ENCODE results near the gene RALGPS2.

Gene RALGPS2

DNA sequence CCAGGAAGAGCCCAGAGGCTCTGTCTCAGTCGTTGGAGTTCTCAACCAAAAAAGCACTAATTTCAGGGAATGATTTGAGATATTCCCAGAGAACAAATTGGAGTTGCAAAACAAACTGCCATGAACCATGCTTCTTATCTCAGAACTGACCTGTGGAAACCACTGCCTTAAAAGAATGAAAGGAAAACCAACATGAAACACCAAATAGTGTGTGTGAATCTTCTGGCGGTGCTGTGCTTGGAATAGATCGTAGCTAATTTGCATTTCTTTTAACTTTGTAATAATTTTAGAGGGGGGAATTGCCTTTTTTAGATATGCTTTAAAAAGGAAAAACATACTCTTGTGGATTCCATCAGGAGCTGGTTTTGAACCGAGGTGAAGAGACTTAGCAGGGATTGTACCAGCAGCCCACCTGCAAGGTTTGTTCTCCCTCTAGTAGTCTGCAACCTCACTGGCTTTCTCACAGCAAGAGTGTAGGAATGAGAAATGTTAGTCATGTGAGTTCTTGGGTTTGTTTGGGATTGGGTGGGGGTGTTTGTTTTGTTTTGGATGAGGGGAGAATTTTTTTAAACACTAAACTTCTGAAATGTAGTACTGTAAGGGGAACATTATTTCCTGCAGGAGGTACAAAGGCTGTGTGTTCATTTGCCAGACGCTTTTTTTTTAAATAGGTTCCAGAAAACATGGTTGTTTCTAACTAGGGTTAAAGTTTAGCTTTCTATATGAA lies 191.6 kb downstream of the RALGPS2 start:
- no peak for DNase-seq (ENCODE audit: low read depth in 2 of 2, low spot score in 1 of 2)

GRCh38 chr1:178918308-178918707 lies 193.3 kb downstream of the RALGPS2 start:
- DNase-seq (ENCODE audit: low read depth in 2 of 2, low spot score in 1 of 2): no peak

DNA sequence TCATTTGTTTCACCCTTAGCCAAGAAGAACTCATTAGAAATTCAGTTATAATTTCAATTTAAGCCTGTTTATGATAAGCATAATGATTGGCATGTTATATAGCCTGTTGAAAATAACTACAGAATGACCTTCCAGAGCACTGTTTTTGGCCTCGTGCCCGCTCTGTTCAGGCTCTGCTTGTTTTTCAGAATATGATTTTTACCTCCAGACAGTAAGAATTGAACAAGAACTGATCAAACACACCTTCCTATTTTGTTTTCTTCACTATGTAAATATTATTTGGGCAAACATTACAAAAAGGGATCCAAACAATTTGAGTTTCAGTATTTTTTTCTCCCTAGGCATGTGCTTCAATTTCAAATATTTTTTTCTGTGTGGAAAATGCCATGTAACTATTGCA lies 193.9 kb downstream of the RALGPS2 start:
- no peak for DNase-seq (ENCODE audit: low read depth in 2 of 2, low spot score in 1 of 2)

GRCh38 chr1:178919581-178919980 lies 194.5 kb downstream of the RALGPS2 start:
- no peak for DNase-seq (ENCODE audit: low read depth in 2 of 2, low spot score in 1 of 2)

GRCh38 chr1:178921499-178921898 lies 196.5 kb downstream of the RALGPS2 start:
- no peak for DNase-seq (ENCODE audit: low read depth in 2 of 2, low spot score in 1 of 2)

DNA sequence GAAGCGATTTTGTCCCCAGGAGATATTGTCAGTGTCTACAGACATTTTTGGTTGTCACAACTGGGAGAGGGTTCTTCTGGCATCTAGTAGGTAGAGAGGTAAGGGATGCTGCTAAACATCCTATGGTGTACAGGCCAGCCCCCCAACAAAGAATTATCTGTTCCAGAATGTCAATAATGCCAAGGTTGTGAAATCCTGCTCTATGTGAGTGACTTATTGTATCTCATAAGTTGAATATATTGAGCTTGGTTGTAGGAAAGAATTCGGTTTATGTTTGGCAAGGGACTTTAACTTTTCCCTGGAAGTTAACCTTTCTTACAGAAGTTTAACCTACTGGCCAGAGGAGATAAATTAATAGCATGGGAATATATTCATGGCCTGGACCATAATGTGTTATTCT lies 198.5 kb downstream of the RALGPS2 start:
- no peak for DNase-seq (ENCODE audit: low read depth in 2 of 2, low spot score in 1 of 2)

- DNase-seq (ENCODE audit: low read depth in 2 of 2, low spot score in 1 of 2): no peak
Measured at GRCh38 chr1:178926046-178926445, 201.0 kb downstream of the RALGPS2 start.

GRCh38 chr1:178927003-178927402 lies 202.0 kb downstream of the RALGPS2 start:
- DNase-seq (ENCODE audit: low read depth in 2 of 2, low spot score in 1 of 2): no peak

DNA sequence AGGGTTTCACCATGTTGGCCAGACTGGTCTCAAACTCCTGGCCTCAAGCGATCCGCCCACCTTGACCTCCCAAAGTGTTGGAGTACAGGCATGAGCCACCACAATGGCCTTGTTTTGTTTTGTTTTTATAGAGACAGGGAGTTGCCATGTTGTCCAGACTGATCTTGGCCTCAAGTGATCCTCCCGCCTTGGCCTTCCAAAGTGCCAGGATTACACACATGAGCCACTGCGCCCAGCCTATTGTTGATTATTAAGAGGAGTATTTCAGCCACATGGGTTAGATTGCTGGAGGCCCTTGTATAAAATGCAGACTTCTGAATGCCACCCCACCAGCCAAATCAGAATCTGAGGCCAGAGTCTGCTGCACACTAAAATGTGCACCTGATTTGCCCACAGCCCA lies 203.0 kb downstream of the RALGPS2 start:
- DNase-seq (ENCODE audit: low read depth in 2 of 2, low spot score in 1 of 2): no peak

GRCh38 chr1:178928976-178929375 lies 203.9 kb downstream of the RALGPS2 start:
- no peak for DNase-seq (ENCODE audit: low read depth in 2 of 2, low spot score in 1 of 2)

- no peak for DNase-seq (ENCODE audit: low read depth in 2 of 2, low spot score in 1 of 2)
Measured at GRCh38 chr1:178931858-178932551, 207.0 kb downstream of the RALGPS2 start.

DNA sequence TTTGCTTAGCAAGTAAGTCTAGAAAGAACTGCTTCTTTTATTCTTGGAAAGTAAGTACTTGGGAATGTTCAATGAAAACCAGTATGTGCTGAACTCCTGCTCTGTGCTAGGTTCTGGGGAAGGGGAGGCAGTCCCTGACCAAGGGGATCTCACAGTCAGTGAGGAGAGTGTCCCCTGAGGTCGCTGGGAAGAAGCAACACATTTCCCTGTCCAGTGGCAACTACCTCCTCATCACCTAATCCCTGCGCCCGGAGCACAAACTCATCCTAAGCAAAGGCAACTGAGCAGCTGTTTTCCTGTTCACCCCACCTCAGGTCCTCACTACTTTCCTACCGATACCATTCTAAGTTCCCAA lies 207.5 kb downstream of the RALGPS2 start:
- DNase-seq (ENCODE audit: low read depth in 2 of 2, low spot score in 1 of 2): no peak

DNA sequence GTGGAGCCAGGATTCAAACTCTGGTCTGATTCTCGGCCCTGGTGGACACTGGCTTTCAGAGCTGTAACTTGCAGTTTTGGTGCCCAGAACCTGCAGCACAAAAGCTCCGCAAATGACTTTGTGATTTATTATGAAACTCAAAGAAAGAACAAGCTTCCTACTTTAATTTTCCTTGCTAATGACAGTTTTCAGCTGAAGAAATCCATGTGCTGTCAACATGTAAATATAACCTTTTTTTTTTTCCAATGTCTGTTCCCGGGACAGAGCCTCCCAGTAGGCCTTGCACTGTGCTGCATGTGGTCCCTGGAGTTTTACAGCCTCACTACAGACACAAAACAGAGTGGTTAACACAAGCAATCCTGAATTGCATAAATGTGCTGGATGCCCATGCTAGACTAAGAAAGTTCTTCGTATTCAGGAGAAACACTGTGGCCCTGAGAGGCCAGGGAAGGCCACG lies 208.1 kb downstream of the RALGPS2 start:
- DNase-seq (ENCODE audit: low read depth in 2 of 2, low spot score in 1 of 2): no peak

DNA sequence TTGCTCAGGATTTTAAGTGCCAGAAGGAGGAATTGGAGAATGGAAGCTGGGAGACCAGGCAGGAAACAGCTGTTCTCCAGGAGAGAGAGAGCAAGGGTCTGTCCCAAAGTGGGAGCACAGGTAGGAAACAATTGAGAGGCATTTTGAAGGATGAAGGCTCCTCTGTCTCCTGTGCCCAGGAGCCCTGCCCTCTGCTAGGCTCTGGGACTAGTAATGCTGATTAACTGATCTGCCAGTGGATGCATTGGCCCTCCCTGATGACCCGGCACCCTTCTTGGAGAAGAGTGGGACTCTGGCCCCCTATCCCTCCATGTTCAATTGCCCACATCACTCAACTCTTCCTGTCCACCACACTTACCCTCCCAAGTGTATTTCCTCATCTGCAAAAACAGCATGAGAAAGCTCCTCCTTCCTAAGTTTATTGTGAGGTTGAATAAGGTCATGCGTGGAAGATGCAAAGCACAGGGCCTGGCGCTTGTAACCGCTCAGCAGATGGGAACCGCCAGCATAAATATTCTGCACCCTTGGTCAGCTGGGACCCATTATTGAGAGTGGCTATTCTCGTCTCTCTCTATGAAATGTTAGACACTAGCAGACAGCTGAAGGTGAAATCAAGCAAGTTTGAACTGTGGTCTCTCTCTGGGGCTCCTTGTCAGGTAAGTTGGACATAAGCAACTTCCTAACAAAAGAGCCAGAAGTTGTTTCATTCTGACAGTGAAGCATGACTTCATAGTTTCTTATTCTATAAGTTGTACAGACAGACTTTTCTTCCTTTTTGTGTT lies 208.9 kb downstream of the RALGPS2 start:
- no peak for DNase-seq (ENCODE audit: low read depth in 2 of 2, low spot score in 1 of 2)

DNA sequence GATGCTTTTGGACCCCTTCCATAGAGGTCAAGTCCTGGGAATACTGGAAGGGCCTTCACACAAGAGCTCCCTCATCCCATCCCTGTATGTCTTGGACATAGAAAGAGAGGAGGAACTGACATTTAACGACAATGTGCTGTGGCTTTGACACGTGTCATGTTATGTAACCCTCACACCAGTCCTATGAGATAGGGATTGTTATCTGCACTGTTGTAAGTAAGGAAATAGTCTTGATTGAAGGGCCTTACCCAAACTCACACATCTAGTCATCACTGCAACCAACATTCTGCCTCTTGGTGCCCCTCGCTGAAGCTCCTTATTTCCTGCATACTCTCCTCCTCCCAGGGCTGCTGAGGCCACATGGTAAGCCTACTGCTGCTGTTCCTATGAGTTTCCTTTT lies 209.5 kb downstream of the RALGPS2 start:
- no peak for DNase-seq (ENCODE audit: low read depth in 2 of 2, low spot score in 1 of 2)

DNA sequence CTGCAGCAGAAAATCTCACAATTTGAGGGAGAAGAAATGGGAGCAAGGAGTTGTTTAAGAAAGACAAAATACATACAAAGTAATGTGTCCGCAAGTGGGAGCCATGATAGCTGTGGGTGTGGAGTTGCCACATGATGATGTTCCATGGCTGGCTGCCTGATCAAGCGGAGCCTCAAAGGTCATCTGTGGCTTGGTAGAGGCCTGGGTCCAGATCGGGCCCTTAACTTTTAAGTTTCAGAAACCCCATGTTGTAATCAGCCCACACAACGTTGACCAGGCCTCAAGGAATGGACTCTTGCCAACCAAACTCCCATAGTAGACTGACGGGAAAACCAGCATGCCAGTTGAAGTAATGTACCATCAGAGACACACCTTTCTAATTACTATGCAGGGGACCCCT lies 210.6 kb downstream of the RALGPS2 start:
- DNase-seq (ENCODE audit: low read depth in 2 of 2, low spot score in 1 of 2): no peak

DNA sequence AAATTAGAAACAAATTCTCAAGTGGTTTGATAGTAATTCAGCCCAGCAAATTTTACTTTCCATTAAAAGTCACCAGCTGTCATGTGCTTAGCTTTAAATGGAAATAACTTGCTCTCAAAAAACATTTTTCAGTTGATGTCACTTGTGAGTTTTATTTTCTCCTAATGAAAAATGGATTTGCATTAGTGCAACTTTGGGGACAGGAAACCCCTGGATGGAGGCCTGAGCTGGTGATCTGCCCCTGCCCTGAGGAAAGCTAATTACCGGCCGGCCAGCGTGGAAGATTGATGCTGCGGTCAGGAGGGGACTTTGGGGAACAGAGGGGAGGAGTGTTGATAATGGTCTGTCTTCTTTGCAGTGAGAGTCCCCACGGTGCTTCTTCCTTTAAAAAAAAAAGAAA lies 212.7 kb downstream of the RALGPS2 start:
- no peak for DNase-seq (ENCODE audit: low read depth in 2 of 2, low spot score in 1 of 2)

DNA sequence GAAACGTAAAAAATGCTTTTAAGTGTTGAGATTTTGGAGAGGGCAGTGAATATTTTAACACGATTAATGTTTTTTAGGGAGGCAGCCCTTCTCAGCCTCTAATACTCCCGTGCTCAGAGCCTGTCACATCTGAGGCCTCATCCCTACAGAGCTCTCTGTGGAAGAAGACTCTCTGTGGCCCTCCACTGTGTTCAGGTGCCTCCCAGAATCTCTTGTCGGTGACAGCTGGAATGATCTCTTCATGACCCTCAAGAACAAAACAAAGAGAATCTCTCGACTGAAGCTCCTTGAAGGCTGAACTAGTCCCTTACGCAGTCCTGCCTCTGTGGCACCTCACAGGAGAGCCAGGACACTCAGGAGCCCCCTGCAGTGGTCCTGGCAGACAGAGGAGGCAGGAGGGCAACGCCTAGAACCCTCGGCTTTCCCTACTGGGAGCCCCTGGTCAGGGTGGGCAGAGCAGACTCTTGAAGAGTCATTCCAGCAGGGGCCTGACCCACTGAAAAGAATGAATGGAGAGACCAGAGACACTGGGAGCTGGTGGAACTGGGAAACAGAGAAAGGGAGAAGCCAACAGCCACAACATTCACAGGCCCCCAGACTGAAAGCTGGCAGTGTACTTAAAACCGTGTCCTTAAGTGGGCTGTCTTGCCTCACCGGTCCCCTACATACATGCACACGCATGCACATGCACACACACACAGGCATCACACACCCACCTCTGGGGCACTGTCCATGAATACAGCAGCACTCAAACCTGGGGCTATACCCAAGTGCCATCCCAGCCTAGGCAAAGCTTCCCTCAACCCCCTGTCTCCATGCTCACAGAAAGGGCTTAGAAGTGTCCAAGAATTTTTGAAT lies 213.3 kb downstream of the RALGPS2 start:
- no peak for DNase-seq (ENCODE audit: low read depth in 2 of 2, low spot score in 1 of 2)

DNA sequence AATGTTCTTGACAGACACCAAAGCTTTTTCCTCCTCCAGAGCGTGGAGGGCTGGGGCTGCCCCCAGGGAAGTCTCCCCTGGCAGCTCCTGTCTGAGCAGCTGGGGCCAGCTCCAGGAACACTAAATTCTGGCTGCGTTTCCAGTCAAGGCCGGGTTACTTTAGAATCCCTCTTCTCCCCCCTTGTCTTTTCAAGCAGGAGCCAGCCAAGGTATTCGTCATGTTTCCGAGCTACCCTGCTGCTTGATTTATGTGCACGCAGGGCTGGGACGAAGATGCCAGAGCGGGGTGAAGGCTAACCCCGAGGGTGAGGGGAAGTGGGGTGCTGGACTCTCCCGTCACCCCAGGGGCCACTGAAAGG lies 213.9 kb downstream of the RALGPS2 start:
- no peak for DNase-seq (ENCODE audit: low read depth in 2 of 2, low spot score in 1 of 2)

- DNase-seq (ENCODE audit: low read depth in 2 of 2, low spot score in 1 of 2): no peak
Measured at GRCh38 chr1:178939338-178940067, 214.5 kb downstream of the RALGPS2 start.

All from stimulated activated CD8-positive, alpha-beta memory T cell treated with anti-CD3 and anti-CD28 coated beads, Interleukin-4, amount 100 ng/mL, for 1 hour (primary cell).